T-helper 2 cell treated with Interferon-gamma antibody and Interleukin-4, amounts not matched to agents 5 μg/mL and 100 μg/mL, for 36 hours (primary cell): Measurements from ENCODE around the gene PHKG2.

Experiments
- DNase-seq: peaks from one replicate; pipeline ENCODE4 v3.0.0; 2021; ENCODE audit warnings: low spot score
- H3K27ac Mint-ChIP-seq: one replicate; pipeline ENCODE4 v1.8.0; 2021; ENCODE audit warnings: mild to moderate bottlenecking, mixed read lengths
- H3K27me3 Mint-ChIP-seq: one replicate; pipeline ENCODE4 v1.8.0; 2021; ENCODE audit warnings: low read depth, mixed read lengths
- H3K36me3 Mint-ChIP-seq: one replicate; pipeline ENCODE4 v1.8.0; 2021; ENCODE audit warnings: low read depth, mixed read lengths
- H3K4me1 Mint-ChIP-seq: one replicate; pipeline ENCODE4 v1.8.0; 2021; ENCODE audit warnings: low read depth, mixed read lengths
- H3K4me3 Mint-ChIP-seq: one replicate; pipeline ENCODE4 v1.8.0; 2022; ENCODE audit warnings: mild to moderate bottlenecking, moderate library complexity, mixed read lengths
- H3K9me3 Mint-ChIP-seq: one replicate; pipeline ENCODE4 v1.8.0; 2021; ENCODE audit warnings: mixed read lengths

Gene PHKG2

DNA sequence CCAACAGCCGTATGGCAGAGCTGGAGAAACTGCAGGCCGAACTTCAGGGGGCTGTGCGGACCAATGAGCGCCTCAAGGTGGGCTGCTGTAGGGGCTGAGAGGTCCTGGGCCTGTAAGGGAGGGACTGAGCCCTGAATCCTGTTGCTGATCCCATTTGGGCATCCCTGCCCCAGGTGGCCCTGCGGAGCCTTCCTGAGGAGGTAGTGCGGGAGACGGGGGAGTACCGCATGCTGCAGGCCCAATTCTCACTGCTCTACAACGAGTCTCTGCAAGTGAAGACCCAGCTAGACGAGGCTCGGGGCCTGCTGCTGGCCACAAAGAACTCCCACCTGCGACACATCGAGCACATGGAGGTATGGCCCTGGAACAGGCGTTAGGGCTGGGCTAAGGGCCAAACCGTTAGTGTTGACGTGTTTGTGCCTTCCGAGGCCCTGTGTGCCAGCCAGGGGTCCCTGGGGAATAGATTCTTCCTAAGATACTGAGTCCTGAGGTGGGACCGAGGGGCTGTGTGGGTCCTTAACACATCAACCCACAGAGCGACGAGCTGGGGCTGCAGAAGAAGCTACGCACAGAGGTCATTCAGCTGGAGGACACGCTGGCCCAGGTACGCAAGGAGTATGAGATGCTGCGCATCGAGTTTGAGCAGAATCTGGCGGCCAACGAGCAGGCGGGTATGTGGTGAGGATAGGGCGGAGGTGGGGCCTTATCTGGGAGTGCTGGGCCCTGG, 18.1 kb downstream of the PHKG2 start:
- Mint-ChIP-seq H3K27ac (no peak overlapping the region), H3K4me1 (peaks cover 8% of the 10 kb centered on the region), H3K27me3 (no peaks in the 10 kb centered on the region), H3K9me3 (no peaks in the 10 kb centered on the region), H3K36me3 (peaks cover 49% of the 10 kb centered on the region), H3K4me3 (no peak overlapping the region)
- no peak for DNase-seq

DNA sequence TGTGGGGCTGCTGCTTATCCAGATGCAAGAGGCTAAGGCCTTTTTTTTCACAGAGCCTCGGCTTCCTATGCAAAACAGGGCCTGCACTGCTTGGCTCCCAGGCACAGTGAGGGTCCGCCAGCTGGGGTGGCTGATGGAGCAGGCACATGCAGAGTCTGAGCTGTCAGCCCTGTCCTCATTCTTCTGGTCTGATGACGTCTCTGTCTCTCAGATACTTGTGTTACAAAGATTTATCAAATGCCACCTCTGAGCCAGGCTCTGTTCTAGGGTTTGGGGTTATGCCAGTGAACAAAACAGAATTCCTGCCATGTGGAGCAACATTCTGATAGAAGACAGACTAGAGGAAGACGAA, 18.7 kb downstream of the PHKG2 start:
- Mint-ChIP-seq H3K27me3 (no peaks in the 10 kb centered on the region), H3K4me1 (peaks cover 8% of the 10 kb centered on the region), H3K36me3 (peaks cover 51% of the 10 kb centered on the region), H3K9me3 (no peaks in the 10 kb centered on the region), H3K4me3 (no peak overlapping the region), H3K27ac (no peak overlapping the region)
- no peak for DNase-seq

DNA sequence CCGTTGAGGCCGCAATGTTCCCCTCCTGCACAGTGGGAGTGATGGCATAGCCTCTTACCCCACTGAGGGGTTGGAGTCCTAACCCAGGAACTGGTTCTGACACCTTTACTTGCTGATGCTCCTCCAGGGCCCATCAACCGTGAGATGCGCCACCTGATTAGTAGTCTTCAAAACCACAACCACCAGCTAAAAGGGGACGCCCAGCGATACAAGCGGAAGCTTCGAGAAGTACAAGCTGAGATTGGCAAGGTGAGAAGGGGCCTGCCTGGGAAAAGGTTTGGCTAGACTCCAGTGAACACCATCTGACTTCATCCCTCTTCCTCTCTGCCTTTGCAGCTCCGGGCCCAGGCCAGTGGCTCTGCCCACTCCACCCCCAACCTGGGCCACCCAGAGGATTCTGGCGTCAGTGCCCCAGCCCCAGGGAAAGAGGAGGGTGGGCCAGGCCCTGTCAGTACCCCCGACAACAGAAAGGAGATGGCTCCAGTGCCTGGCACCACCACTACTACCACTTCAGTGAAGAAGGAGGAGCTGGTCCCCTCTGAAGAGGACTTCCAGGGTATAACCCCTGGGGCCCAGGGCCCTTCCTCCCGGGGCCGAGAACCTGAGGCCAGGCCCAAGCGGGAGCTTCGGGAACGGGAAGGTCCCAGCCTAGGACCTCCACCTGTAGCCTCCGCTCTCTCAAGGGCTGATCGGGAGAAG, 19.7 kb downstream of the PHKG2 start:
- DNase-seq = no peak
- H3K4me3 Mint-ChIP-seq = no peak overlapping the region
- no peaks in the 10 kb centered on the region for H3K9me3 Mint-ChIP-seq
- H3K27me3 Mint-ChIP-seq = no peaks in the 10 kb centered on the region
- H3K36me3 Mint-ChIP-seq = peaks cover 58% of the 10 kb centered on the region
- H3K4me1 Mint-ChIP-seq = peaks cover 10% of the 10 kb centered on the region
- no peak overlapping the region for H3K27ac Mint-ChIP-seq

DNA sequence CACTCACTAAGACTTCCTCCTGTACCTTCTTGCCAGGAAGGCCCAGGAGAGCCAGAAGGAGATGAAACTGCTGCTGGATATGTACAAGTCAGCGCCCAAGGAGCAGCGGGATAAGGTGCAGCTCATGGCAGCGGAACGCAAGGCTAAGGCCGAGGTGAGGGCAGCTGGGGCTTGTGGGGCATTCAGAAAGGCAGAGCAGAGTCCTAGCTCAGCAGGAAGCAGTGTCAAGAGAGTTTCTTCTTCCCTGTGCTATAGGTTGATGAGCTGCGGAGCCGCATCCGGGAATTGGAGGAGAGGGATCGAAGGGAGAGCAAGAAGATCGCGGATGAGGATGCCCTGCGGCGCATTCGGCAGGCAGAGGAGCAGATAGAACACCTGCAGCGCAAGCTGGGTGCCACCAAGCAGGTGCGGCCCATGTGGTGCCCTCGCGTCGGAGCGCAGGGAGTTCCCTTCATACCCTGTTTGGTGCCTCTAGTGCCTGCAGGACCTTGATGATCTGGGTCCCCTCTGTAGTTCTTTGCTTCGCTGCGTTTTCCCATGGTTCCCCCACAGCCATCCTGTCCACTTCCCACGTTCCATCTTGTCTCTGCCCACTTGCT, 20.5 kb downstream of the PHKG2 start:
- H3K27me3 Mint-ChIP-seq = no peaks in the 10 kb centered on the region
- no peaks in the 10 kb centered on the region for H3K9me3 Mint-ChIP-seq
- no peak for DNase-seq
- H3K27ac Mint-ChIP-seq = no peak overlapping the region
- peaks cover 62% of the 10 kb centered on the region for H3K36me3 Mint-ChIP-seq
- H3K4me3 Mint-ChIP-seq = no peak overlapping the region
- H3K4me1 Mint-ChIP-seq = peaks cover 4% of the 10 kb centered on the region

DNA sequence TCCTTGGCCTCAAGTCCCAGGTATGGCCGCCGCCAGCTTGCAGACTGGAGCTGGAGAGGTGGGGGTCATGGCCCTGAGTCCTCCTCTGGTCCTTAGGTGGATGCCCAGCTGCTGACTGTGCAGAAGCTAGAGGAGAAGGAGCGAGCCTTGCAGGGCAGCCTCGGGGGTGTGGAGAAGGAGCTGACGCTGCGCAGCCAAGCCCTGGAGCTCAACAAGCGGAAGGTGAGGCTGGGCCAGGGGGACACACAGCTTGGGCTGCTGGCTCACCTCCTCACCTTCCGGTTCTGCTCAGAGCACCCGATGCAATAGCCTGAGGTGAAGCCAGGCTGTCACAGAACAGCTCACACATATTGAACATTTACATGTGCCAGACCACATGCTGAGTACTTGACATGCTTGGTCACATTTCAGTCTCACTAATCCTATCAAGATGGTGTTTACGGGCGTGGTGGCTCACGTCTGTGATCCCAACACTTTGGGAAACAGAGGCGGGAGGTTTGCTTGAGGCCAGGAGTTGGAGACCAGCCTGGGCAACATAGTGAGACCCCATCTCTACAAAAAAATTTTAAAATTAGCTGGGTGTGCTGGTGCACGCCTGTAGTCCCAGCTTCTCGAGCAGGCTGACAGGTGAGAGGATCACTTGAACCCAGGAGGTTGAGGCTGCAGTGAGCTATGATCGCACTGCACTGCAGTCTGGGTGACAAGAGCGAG, 21.3 kb downstream of the PHKG2 start:
- Mint-ChIP-seq H3K4me3 (no peak overlapping the region), H3K4me1 (peaks cover 3% of the 10 kb centered on the region), H3K27me3 (no peaks in the 10 kb centered on the region), H3K9me3 (no peaks in the 10 kb centered on the region), H3K27ac (no peak overlapping the region), H3K36me3 (peaks cover 58% of the 10 kb centered on the region)
- DNase-seq = no peak

DNA sequence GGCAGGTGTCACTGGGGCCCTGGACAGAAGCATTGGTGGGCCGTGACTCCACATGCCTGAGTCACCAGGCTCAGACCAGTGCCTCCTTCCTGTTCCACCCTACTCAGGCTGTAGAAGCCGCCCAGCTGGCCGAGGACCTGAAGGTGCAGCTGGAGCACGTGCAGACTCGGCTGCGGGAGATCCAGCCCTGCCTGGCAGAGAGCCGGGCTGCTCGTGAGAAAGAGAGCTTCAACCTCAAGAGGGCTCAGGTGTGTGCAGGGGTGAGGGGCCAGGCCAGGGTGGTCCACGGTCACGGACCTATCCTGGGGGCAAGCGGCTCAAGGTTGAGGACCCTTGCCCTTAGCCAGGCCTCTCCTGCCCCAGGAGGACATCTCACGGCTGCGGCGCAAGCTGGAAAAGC, 23.5 kb downstream of the PHKG2 start:
- Mint-ChIP-seq H3K36me3 (peaks cover 46% of the 10 kb centered on the region), H3K9me3 (no peaks in the 10 kb centered on the region), H3K4me3 (no peak overlapping the region), H3K27me3 (no peaks in the 10 kb centered on the region), H3K27ac (no peak overlapping the region), H3K4me1 (peaks cover 6% of the 10 kb centered on the region)
- no peak for DNase-seq

DNA sequence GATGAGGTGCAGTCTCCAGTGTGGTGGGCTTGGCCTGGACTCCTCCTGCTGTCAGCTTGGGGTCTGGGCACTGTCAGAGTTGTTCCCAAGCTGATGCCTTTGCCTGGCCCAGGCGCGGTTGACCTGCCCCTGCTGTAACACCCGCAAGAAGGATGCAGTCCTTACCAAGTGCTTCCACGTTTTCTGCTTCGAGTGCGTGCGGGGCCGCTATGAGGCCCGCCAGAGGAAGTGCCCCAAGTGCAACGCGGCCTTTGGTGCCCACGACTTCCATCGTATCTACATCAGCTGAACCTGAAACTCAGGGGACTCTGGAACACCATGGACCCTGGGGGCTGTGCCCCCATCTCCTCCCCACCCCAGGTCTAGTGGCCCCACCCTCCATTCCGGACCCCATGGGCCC, 25.6 kb downstream of the PHKG2 start:
- H3K27me3 Mint-ChIP-seq = no peaks in the 10 kb centered on the region
- peaks cover 12% of the 10 kb centered on the region for H3K4me1 Mint-ChIP-seq
- peaks cover 33% of the 10 kb centered on the region for H3K36me3 Mint-ChIP-seq
- no peaks in the 10 kb centered on the region for H3K9me3 Mint-ChIP-seq
- H3K4me3 Mint-ChIP-seq = no peak overlapping the region
- no peak overlapping the region for H3K27ac Mint-ChIP-seq
- DNase-seq = no peak

DNA sequence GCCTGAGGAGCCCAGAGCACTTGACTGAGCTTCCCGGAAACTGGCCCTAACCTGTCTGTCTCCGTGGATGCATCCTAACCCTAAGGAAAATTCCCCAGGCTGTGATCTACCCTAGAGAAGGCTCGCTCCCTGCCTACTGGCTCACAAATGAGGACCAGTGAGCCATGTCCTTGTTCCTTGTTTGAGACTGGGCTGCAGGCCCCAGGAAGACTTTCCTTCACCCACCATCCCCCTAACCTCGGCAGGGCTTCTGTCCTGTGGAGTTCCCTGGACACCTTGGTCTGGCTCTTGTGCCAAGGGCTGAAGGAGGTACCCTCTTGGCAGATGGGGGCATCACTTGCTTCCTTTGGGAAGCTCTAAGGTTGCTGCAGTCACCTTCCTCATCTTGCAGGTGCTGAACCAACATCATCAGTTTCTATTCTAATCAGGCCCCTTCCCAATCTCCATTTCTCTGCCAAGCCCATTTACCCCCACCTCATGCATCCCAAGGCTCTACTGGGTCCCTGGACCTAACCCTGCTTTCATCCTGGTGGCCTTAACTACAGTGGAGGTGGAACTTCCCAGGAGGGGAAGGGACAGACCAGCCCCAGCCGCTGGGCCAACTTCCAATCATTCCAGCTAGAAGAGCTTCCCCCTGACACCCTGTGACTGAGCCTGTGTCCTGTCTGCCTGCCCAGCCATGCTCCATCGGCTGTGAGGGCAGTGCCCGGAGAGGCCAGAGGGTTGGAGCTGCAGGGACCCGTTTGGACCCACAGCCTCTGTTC, 26.3 kb downstream of the PHKG2 start:
- no peaks in the 10 kb centered on the region for H3K27me3 Mint-ChIP-seq
- H3K4me3 Mint-ChIP-seq = peak overlapping the region; percentile 94
- DNase-seq = no peak
- H3K27ac Mint-ChIP-seq = peak overlapping the region; percentile 93
- H3K9me3 Mint-ChIP-seq = no peaks in the 10 kb centered on the region
- H3K4me1 Mint-ChIP-seq = peaks cover 12% of the 10 kb centered on the region
- H3K36me3 Mint-ChIP-seq = peaks cover 28% of the 10 kb centered on the region

DNA sequence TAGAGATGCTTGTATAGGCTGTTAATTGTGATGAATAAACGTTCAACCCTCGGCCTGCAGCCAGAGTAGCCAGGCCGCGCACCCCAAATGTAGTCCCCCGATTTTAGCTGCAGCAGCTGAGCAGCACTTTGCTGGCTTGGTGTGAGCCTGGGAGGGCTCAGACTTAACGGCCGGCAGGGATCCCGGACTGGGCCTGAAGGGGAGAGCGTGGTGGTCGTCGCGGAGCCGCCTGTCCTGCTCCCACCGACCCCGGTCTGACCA, 26.8 kb downstream of the PHKG2 start:
- no peak for DNase-seq
- Mint-ChIP-seq H3K27ac (peak overlapping the region; percentile 93), H3K4me1 (peaks cover 12% of the 10 kb centered on the region), H3K4me3 (peak overlapping the region; percentile 94), H3K27me3 (no peaks in the 10 kb centered on the region), H3K36me3 (peaks cover 25% of the 10 kb centered on the region), H3K9me3 (no peaks in the 10 kb centered on the region)

DNA sequence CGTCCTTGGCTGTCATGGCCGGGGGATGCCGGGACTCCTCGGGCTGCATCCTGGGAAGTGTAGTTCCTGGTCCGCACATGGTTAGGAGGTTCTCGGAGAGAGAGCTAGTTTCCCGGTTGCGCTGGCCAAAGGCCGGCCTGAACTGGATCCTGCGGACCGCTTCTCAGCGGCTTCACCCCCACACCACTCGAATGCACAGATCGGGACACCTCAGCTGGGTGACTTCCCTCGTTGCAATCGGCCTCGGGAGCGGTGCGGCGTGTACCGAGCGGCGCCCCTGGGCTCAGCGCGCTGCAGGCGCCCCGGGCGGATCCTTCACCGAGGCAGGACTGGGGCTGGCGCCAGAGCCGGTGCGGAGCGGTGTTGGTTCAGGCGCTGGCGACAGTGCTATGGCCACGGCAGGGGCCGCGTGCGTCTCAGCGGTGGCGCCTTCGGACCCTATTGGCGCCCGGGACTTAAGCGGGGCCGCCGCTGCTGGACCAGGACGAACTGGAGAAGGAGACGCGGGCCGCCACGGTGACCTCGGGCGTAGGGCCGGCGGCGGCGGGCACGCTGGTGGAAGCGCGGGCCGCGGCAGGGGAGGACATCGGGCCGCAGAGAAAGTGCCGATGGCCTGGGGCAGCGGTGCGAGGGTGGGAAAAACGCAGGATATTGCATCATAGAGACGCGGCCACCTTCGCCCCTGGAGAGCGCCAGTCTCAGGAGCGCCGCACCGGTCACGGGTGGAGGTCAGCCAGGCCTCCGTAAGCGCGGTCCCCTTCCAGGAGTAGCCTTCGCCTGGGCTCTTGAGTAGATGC, 27.4 kb downstream of the PHKG2 start:
- Mint-ChIP-seq H3K36me3 (peaks cover 21% of the 10 kb centered on the region), H3K27ac (peak overlapping the region; percentile 93), H3K9me3 (no peaks in the 10 kb centered on the region), H3K27me3 (no peaks in the 10 kb centered on the region), H3K4me1 (peaks cover 12% of the 10 kb centered on the region), H3K4me3 (peak overlapping the region; percentile 94)
- DNase-seq = peak; percentile 63

DNA sequence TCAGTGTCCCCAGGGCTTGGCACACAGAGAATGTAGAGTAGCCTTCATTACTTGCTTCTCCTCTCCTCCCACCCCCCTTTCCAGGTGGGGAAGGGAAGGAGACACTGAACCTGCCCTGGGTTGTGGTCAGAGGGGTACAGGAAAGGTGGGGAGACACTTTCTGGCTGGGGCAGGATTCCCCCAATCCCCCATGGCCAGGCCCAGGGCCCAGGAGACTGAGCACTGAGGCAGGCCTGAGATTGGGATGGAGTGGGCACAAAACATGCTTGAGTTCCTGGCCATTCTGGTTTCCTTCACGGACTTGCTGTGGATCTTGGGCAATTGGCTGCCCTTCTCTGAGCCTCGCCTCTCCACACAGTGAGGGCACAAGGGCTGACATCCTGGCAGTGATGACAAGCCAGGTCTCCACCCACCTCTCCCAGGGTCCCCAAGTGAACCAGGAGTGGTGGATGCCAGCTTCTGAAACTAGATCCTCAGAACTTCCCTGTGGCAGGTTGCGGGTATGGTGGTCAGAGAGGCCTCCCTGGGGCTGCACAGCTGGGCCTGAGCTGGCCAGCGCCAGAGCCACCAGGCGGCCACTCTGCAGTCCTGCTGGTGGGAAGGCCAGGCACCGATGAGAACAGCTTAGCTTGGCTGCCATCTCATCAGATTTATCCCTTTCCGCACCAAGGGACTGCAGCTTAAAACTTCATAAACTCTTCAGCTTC, 29.5 kb downstream of the PHKG2 start:
- no peaks in the 10 kb centered on the region for H3K9me3 Mint-ChIP-seq
- no peak overlapping the region for H3K27ac Mint-ChIP-seq
- DNase-seq = no peak
- H3K4me1 Mint-ChIP-seq = peaks cover 10% of the 10 kb centered on the region
- peak overlapping the region; percentile 94 for H3K4me3 Mint-ChIP-seq
- H3K27me3 Mint-ChIP-seq = no peaks in the 10 kb centered on the region
- H3K36me3 Mint-ChIP-seq = peaks cover 12% of the 10 kb centered on the region

DNA sequence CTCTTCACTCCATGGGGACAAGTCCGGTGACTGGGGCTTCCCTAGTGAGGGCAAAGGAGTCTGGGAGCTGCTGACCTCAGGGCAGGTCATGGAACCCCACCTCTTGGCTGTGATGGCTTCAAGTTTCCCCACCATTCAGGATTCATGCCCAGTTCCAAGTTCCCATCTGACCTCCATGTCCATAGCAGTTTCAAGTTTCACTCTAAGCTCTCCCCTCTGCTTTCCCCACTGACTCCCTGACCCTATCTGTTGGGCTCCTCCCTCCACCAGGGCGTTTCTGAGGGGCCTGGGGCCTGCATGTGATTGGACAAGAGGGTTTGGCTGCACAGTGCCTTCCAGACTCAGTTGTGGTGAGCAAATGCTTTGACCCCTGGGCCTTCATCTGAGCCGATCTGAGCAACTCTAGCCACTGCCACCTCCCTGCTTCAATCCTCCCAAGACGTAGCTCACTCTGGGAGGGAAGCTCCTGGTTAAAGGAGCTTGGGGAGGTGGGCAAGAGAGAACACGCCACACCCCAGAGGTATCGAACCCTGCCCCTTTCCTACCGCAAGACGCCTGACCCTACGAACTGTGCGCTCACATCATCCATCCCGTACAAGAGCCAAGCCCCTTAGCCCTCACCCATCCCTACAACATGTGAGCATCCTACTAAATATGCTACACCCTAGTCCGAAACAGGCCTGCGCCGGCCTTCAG, 30.5 kb downstream of the PHKG2 start:
- Mint-ChIP-seq H3K4me1 (peaks cover 9% of the 10 kb centered on the region), H3K4me3 (no peak overlapping the region), H3K9me3 (no peaks in the 10 kb centered on the region), H3K27me3 (no peaks in the 10 kb centered on the region), H3K27ac (no peak overlapping the region), H3K36me3 (peaks cover 5% of the 10 kb centered on the region)
- no peak for DNase-seq
